GM18505 (cell line): ENCODE results near the gene FOXM1.
"Not testable (repeated sequence)": the region's sequence is repeated elsewhere in the genome, so short reads cannot be mapped to it uniquely, and the experiment has no call there.

Experiments used
- ATAC-seq: cut with Tn5 transposase; IDR thresholded peaks from one replicate; pipeline ENCODE4 v1.9.1; 2021; ENCODE audit not compliant: unreplicated experiment
- POLR2A ChIP-seq: IDR thresholded peaks from 4 replicates; pipeline ENCODE4 v1.6.1; 2011; ENCODE audit warnings: borderline replicate concordance; ENCODE audit not compliant: insufficient read depth, insufficient read length; ENCODE audit errors: extremely low read depth

FOXM1 gene

GRCh38 chr12:2864198-2864597, 12.8 kb downstream of the FOXM1 start:
- no peak for ATAC-seq
- TF ChIP-seq POLR2A, result no peak

GRCh38 chr12:2863402-2863801, 13.6 kb downstream of the FOXM1 start:
- ATAC-seq, result not testable (repeated sequence)

- TF ChIP-seq POLR2A, result no peak
- ATAC-seq, result no peak
Observed at GRCh38 chr12:2862876-2863275, 14.1 kb downstream of the FOXM1 start.

DNA sequence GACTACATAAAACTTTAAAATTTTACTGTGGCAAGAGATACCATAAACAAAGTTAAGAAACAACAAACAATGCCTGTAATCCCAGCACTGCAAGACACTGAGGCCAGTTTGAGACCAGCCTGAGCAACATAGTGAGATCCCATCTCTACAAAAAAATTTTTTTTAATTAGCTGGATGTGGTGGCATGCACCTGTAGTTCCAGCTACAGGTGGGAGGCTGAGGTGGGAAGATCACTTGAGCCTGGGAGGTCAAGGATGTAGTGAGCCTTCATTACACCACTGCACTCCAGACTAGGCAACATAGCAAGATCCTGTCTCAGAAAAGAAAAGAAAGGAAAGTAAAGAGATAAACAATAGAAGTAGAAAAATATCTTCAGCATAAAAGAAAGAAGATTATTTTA, 16.8 kb downstream of the FOXM1 start:
- TF ChIP-seq POLR2A, result no peak
- ATAC-seq, result no peak

DNA sequence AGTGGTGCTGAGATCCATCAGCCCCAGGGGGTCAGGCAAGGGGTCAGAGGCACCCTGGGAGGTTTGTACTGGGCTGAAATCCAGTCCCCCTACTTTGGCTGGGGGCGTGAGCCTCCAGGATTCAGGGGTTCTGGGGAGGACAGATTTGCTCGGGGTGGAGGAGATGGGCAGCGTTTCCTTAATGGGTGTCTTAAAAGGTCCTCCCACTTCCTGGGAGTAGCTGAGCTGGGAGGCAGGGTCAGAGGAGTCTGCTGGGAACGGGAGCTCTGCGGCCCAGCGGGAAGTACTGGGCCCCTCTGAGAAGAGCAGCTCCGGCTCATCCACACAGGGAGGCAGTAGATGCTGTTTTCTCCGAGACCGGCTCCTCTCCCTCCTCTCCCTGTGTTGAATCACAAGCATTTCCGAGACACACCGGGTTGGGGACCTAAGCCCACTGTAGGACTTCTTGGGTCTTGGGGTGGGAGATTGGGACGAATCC, 18.0 kb downstream of the FOXM1 start:
- no peak for TF ChIP-seq POLR2A
- ATAC-seq, result no peak

- TF ChIP-seq POLR2A, result no peak
- no peak for ATAC-seq
Observed at GRCh38 chr12:2858334-2858733, 18.6 kb downstream of the FOXM1 start.

GRCh38 chr12:2857576-2857975, 19.4 kb downstream of the FOXM1 start:
- no peak for TF ChIP-seq POLR2A
- ATAC-seq, result no peak

DNA sequence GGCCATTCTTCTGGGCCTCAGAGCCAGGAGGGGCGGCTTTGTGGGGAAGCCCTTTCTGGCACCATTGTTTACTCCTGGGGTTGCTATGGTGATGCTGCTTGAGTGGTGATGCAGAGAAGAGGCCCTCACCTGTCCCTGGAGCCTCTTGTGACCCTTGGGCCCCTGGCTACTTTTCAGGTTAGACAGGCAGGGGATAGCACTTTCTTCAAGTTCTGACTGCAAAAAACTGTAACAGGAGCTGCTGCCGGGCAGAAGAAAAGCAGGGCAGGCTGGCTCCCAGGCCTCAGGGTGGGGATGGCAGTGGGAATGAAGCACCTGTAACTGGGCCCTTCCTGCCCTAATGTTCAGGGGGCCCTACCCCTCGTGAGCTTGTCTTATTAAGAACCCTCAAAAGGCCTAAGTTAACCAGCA, 19.9 kb downstream of the FOXM1 start, which contains the start of gene TEX52:
Gene TEX52 (minus strand): TSS at position 19 of the 411 bp plus-strand sequence. CDS start 13 bp downstream, at position 6.
- ATAC-seq, result no peak
- no peak for TF ChIP-seq POLR2A

DNA sequence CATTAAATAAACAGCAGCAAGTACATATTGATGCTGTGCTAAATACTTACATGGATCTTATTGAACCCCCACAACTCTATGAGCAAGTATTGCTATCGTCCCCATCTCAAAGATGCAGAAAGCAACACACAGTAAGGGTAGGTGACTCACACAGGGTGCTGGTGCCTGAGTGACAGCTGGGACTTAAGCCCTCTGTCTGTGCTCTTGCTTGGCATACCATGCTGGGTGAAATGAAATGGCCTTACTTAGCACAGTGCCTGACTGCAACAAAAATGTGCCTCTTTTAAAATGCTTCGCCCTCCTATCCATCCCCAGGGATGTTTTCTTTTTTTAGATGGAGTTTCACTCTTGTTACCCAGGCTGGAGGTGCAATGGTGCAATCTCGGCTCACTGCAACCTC, 20.9 kb downstream of the FOXM1 start:
- ATAC-seq, result no peak

GRCh38 chr12:2855546-2855945, 21.4 kb downstream of the FOXM1 start:
- no peak for TF ChIP-seq POLR2A
- ATAC-seq, result no peak

More for the DNA sequence above, 20.9 kb downstream of the FOXM1 start:
- no peak for TF ChIP-seq POLR2A

DNA sequence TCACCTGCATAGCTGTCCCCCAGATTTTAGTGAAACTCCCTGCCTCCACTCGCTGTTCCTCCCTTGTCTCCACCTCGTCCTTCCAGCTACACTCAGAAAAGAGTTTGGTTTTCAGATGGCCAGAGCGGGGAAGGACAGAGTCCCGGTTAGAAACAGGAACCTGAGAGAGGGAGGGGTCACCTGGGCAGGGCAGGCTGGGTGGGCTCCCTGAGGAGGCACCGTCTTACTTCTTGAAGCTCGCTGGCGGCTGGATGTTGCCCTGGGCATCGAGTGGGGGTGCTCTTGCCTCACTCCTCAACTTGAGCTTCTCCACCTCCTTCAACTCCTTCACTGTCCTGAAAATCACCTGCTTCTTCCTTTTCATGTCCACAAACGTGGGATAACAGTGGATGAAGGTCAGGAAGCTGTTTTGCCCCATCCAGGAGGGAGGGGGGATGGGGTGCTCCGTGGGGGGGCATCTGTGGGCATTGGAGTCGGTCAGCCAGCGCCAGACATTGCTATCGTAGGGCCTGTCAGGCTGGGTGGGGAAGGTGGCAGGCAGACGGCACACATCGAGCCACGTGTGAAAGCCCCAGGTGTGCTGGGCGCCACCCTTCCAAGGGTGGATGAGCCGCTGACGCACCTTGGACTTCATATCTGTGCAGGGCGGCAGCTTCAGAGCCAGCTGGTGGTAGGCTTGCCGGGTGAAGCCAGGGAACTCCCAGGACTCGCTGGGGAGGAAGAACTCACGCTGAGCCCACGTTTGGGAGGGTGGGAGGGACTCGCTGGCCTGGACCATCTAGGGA, 22.1 kb downstream of the FOXM1 start:
- ATAC-seq, result no peak
- no peak for TF ChIP-seq POLR2A

DNA sequence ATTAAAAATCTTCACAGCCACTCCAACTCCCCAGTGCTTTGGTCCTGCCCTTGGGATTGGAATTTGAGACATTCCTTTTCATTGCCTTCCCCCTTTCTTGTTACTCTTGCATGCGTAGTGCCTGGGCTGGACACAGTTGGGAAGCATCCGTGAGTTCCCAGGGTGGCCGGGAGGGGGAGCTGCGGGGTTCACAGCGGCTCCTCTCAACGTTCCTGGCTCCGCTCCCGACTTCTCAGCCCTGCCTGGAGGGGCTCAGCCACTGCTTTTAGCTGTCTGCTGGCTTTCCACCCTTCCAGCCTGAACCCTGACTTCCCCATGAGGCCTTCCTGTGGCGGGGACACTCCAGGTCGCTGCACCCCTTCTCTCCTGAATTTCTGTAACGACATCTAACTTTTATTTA, 23.3 kb downstream of the FOXM1 start:
- ATAC-seq, result no peak
- no peak for TF ChIP-seq POLR2A

- TF ChIP-seq POLR2A, result no peak
- no peak for ATAC-seq
Observed at GRCh38 chr12:2851931-2852330, 25.0 kb downstream of the FOXM1 start.

GRCh38 chr12:2845280-2845679, 31.7 kb downstream of the FOXM1 start:
- no peak for ATAC-seq
- no peak for TF ChIP-seq POLR2A
